Keratinocyte (primary cell): Measurements from ENCODE around the gene GPATCH4. TPM values are rescaled to one million over a fixed set of nuclear protein-coding genes. Genes with fewer than 3 reads are reported as not detected.

Source experiments
- DNase-seq: peaks from one replicate; pipeline ENCODE4 v3.0.0-alpha.2; 2011; ENCODE audit warnings: low read depth, missing footprints, low spot score
- FAIRE-seq: peaks from 2 replicates; lab custom pipeline; 2011; peaks lifted over from hg19 to GRCh38; lab: Jason Lieb, UNC
- H2AFZ ChIP-seq: 2 replicates; pipeline ENCODE4 v1.6.0; 2012; ENCODE audit warnings: low read length, control low read depth, inconsistent platforms; ENCODE audit not compliant: control insufficient read depth
- H3K27ac ChIP-seq: 2 replicates; pipeline ENCODE4 v1.5.1; 2011; ENCODE audit warnings: low read length; ENCODE audit not compliant: control insufficient read depth, insufficient read depth
- H3K27me3 ChIP-seq: 3 replicates; pipeline ENCODE4 v1.6.0; 2011; ENCODE audit warnings: low read length; ENCODE audit not compliant: control insufficient read depth, insufficient read depth; ENCODE audit errors: extremely low read depth
- H3K36me3 ChIP-seq, 2 experiments: 2 replicates in 1 of 2; 3 replicates in 1 of 2; pipeline ENCODE4 v1.5.1; 2011; ENCODE audit warnings: low read length in 2 of 2, mild to moderate bottlenecking in 1 of 2; ENCODE audit not compliant: control insufficient read depth in 2 of 2, insufficient read depth in 2 of 2; ENCODE audit errors: extremely low read depth in 1 of 2
- H3K4me1 ChIP-seq: 3 replicates; pipeline ENCODE4 v1.5.1; 2011; ENCODE audit warnings: low read length; ENCODE audit not compliant: control insufficient read depth, insufficient read depth; ENCODE audit errors: extremely low read depth
- H3K4me2 ChIP-seq: 3 replicates; pipeline ENCODE4 v1.6.0; 2011; ENCODE audit warnings: low read depth, low read length; ENCODE audit not compliant: control insufficient read depth, insufficient read depth; ENCODE audit errors: extremely low read depth
- H3K4me3 ChIP-seq, 3 experiments: fragments of 200-600 bp in 1 of 3; sonication (generic) in 1 of 3; 2 replicates in 2 of 3; 3 replicates in 1 of 3; pipeline ENCODE4 v1.5.1; 2011 to 2016; ENCODE audit warnings: low read length in 3 of 3, mild to moderate bottlenecking in 3 of 3, control low read depth in 2 of 3, inconsistent platforms in 1 of 3, low read depth in 1 of 3, mixed read lengths in 1 of 3, mixed run types in 1 of 3, moderate library complexity in 1 of 3; ENCODE audit not compliant: control insufficient read depth in 2 of 3, insufficient read depth in 2 of 3; ENCODE audit errors: extremely low read depth in 1 of 3
- H3K79me2 ChIP-seq: 2 replicates; pipeline ENCODE4 v1.6.0; 2012; ENCODE audit warnings: low read length; ENCODE audit not compliant: control insufficient read depth, insufficient read depth
- H3K9ac ChIP-seq: 3 replicates; pipeline ENCODE4 v1.6.0; 2011; ENCODE audit warnings: low read length; ENCODE audit not compliant: control insufficient read depth, insufficient read depth; ENCODE audit errors: extremely low read depth
- H3K9me1 ChIP-seq: 3 replicates; pipeline ENCODE4 v1.6.0; 2011; ENCODE audit warnings: low read length; ENCODE audit not compliant: control insufficient read depth, insufficient read depth; ENCODE audit errors: extremely low read depth
- H3K9me3 ChIP-seq: 2 replicates; pipeline ENCODE4 v1.5.1; 2012; ENCODE audit warnings: low read depth, low read length; ENCODE audit not compliant: control insufficient read depth
- H4K20me1 ChIP-seq: 3 replicates; pipeline ENCODE4 v1.6.0; 2011; ENCODE audit warnings: low read length; ENCODE audit not compliant: control insufficient read depth, insufficient read depth; ENCODE audit errors: extremely low read depth
- CTCF ChIP-seq, 3 experiments: IDR thresholded peaks in 1 of 3; conservative IDR thresholded peaks in 1 of 3; optimal IDR thresholded peaks in 1 of 3; 2 replicates in 2 of 3; 3 replicates in 1 of 3; pipeline versions ENCODE3 to v1.5.1; 2011; ENCODE audit warnings: low read length in 3 of 3, mild to moderate bottlenecking in 3 of 3, moderate library complexity in 2 of 3, control low read depth in 1 of 3, inconsistent platforms in 1 of 3; ENCODE audit not compliant: insufficient read depth in 2 of 3; ENCODE audit errors: extremely low read depth in 1 of 3
- EZH2 ChIP-seq: IDR thresholded peaks from one replicate; pipeline ENCODE4 v1.6.1; 2012; ENCODE audit warnings: inconsistent platforms, mild to moderate bottlenecking, low read length, moderate library complexity
- dilution Hi-C: fragments of 300-500 bp; cut with MboI; formaldehyde crosslinking; loops from one replicate; pipeline ENCODE4 v1.7.0; 2020; ENCODE audit warnings: low sequenced_read_pairs; ENCODE audit not compliant: extremely low pct_ligation_motif_present
- polyA plus RNA-seq, 5 experiments: library from polyadenylated mRNA; depleted of rRNA in 3 of 5; stranded (reverse) in 3 of 5; stranded (forward) in 1 of 5; unstranded in 1 of 5; fragments of >200 nt; gene quantifications; 1 replicate in 1 of 5; 2 replicates in 3 of 5; 3 replicates in 1 of 5; pipeline versions ENCODE4 v1.2.1 to v1.2.3, GENCODE V29; 2011 to 2012; ENCODE audit warnings: missing spikeins in 2 of 5, low read depth in 1 of 5, low replicate concordance in 1 of 5

The GPATCH4 gene
- polyA plus RNA-seq, 1 donor (not counting 4 experiments of a cell fraction or from before 2014, with no cell fraction given) = 43.5 TPM

GRCh38 chr1:156586323-156586722 lies 15.0 kb downstream of the GPATCH4 start:
- dilution Hi-C loops = no loop called here
- no peaks in the 10 kb centered on the region for H3K9me3 ChIP-seq

GRCh38 chr1:156584813-156585212 lies 16.5 kb downstream of the GPATCH4 start:
- H3K27me3 ChIP-seq = no peaks in the 10 kb centered on the region
- no peaks in the 10 kb centered on the region for H3K9me1 ChIP-seq
- no peak overlapping the region for H3K4me2 ChIP-seq
- dilution Hi-C loops = no loop called here
- no peak for DNase-seq
- H3K79me2 ChIP-seq = no peaks in the 10 kb centered on the region
- H2AFZ ChIP-seq = no peak overlapping the region
- H3K9ac ChIP-seq = no peak overlapping the region
- no peaks in the 10 kb centered on the region for H3K9me3 ChIP-seq
- no peak for FAIRE-seq
- no peak for TF ChIP-seq EZH2
- peak in 2 of 3 experiments; percentile 23 to 65 for TF ChIP-seq CTCF (optimal IDR thresholded peaks at IDR 0.05 in 1 of 3, IDR thresholded peaks at IDR 0.05 in 1 of 3, conservative IDR thresholded peaks at IDR 0.05 in 1 of 3; ENCODE audit: extremely low read depth in 1 of 3, insufficient read depth in 2 of 3, low read length in 3 of 3)
- H3K4me1 ChIP-seq = peaks cover 3% of the 10 kb centered on the region
- no peak overlapping the region for H3K4me3 ChIP-seq
- no peaks in the 10 kb centered on the region for H4K20me1 ChIP-seq
- no peak overlapping the region for H3K27ac ChIP-seq
- H3K36me3 ChIP-seq = no peaks in the 10 kb centered on the region

More at GRCh38 chr1:156586323-156586722, 15.0 kb downstream of the GPATCH4 start:
- Histone ChIP-seq H2AFZ (no peak overlapping the region), H3K9me1 (no peaks in the 10 kb centered on the region), H3K27ac (no peak overlapping the region), H3K27me3 (no peaks in the 10 kb centered on the region), H3K36me3 (no peaks in the 10 kb centered on the region), H3K4me1 (peaks cover 7% of the 10 kb centered on the region), H3K79me2 (no peaks in the 10 kb centered on the region), H3K4me2 (no peak overlapping the region), H3K4me3 (no peak overlapping the region), H3K9ac (no peak overlapping the region), H4K20me1 (no peaks in the 10 kb centered on the region)
- FAIRE-seq (no peak), DNase-seq (no peak)
- TF ChIP-seq CTCF (optimal IDR thresholded peaks at IDR 0.05 in 1 of 3, IDR thresholded peaks at IDR 0.05 in 1 of 3, conservative IDR thresholded peaks at IDR 0.05 in 1 of 3; ENCODE audit: extremely low read depth in 1 of 3, insufficient read depth in 2 of 3, low read length in 3 of 3) = no peak
